ENCODE results near the gene HIPK2. TPM values are rescaled to one million over a fixed set of nuclear protein-coding genes. Genes with fewer than 3 reads are reported as not detected.
A peak's percentile ranks its signal among the peaks of the same experiment; 100 is the strongest.

HIPK2 gene
- total RNA-seq, 1 experiment from 2014 or later: 35.2 TPM

GRCh38 chr7:139772873-139773272 is 4.9 kb downstream of the HIPK2 start:
- Histone ChIP-seq H3K4me3 (no peak overlapping the region), H3K4me1 (replicated peaks; ENCODE audit: insufficient read depth) (peaks cover 68% of the 10 kb centered on the region), H3K36me3 (ENCODE audit: low read depth) (no peaks in the 10 kb centered on the region), H2AFZ (no peak overlapping the region), H3K9me2 (ENCODE audit: insufficient read depth) (no peaks in the 10 kb centered on the region), H3K79me2 (ENCODE audit: low read depth) (peaks cover 78% of the 10 kb centered on the region), H3K4me2 (peak overlapping the region; percentile 79; the same call in 1 of the 2 replicates), H3K27me3 (ENCODE audit: insufficient read depth, low read depth) (no peaks in the 10 kb centered on the region), H3K9me3 (ENCODE audit: insufficient read depth, low read depth) (no peaks in the 10 kb centered on the region), H4K20me1 (ENCODE audit: insufficient read depth) (peaks cover 8% of the 10 kb centered on the region; the same call in 1 of the 2 replicates), H3K27ac (peak overlapping the region; percentile 90), H3F3A (ENCODE audit: insufficient read depth, low read depth) (peaks cover 45% of the 10 kb centered on the region)
- CTCF ChIA-PET: interaction anchor here (0.6 to 1.6 kb wide), 2 partner anchors 126 to 145 kb away, joined by 3 to 4 read pairs; no protein-coding TSS in a partner anchor
- DNase-seq: no peak
- TF ChIP-seq, protein P1, sequence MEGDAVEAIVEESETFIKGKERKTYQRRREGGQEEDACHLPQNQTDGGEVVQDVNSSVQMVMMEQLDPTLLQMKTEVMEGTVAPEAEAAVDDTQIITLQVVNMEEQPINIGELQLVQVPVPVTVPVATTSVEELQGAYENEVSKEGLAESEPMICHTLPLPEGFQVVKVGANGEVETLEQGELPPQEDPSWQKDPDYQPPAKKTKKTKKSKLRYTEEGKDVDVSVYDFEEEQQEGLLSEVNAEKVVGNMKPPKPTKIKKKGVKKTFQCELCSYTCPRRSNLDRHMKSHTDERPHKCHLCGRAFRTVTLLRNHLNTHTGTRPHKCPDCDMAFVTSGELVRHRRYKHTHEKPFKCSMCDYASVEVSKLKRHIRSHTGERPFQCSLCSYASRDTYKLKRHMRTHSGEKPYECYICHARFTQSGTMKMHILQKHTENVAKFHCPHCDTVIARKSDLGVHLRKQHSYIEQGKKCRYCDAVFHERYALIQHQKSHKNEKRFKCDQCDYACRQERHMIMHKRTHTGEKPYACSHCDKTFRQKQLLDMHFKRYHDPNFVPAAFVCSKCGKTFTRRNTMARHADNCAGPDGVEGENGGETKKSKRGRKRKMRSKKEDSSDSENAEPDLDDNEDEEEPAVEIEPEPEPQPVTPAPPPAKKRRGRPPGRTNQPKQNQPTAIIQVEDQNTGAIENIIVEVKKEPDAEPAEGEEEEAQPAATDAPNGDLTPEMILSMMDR (conservative IDR thresholded peaks at IDR 0.05): no peak
- TF ChIP-seq EZH2 (IDR thresholded peaks at IDR 0.05; ENCODE audit: low read depth): no peak
- POLR2A ChIA-PET (ENCODE audit: unreplicated experiment): no interaction called here
- BruUV-seq (replicated peaks): no TSS peak
- intact Hi-C loops (cut with micrococcal nuclease; ENCODE audit: unreplicated experiment): loop anchor here (10.0 kb wide), 2 partner anchors 402 to 552 kb away; partner anchors contain the start of gene KDM7A

DNA sequence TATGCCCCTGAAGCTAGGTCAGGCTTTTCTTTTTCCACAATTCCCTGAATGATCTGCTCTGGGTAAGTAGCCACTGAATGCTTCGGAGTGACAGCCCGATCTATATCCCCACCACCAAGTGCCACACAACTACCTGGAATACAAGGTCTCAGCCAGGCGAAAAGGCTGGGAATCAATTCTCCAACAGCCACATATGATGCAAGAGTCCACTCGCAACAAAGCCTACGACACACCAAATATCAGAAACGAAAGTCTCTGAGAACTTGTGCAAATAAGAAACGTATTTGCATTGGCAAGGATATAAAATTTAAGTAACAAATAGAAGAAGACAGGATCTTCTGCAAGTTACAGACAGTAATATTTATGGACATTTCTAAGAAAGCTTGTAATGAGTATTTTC is 5.7 kb downstream of the HIPK2 start:
- no peaks in the 10 kb centered on the region for H3K9me3 ChIP-seq (ENCODE audit: insufficient read depth, low read depth)
- no peak for TF ChIP-seq EZH2 (IDR thresholded peaks at IDR 0.05; ENCODE audit: low read depth)
- TF ChIP-seq, protein P1 (conservative IDR thresholded peaks at IDR 0.05): no peak
- peak overlapping the region; percentile 41; the same call in 1 of the 2 replicates for H3K4me3 ChIP-seq
- no peak overlapping the region for H2AFZ ChIP-seq
- H4K20me1 ChIP-seq (ENCODE audit: insufficient read depth): peaks cover 8% of the 10 kb centered on the region; the same call in 1 of the 2 replicates
- H3K9me2 ChIP-seq (ENCODE audit: insufficient read depth): no peaks in the 10 kb centered on the region
- no peaks in the 10 kb centered on the region for H3K36me3 ChIP-seq (ENCODE audit: low read depth)
- peaks cover 45% of the 10 kb centered on the region for H3F3A ChIP-seq (ENCODE audit: insufficient read depth, low read depth)
- intact Hi-C loops (cut with micrococcal nuclease; ENCODE audit: unreplicated experiment): loop anchor here (10.0 kb wide), 2 partner anchors 403 to 553 kb away; partner anchors contain the start of gene KDM7A
- peaks cover 68% of the 10 kb centered on the region for H3K4me1 ChIP-seq (replicated peaks; ENCODE audit: insufficient read depth)
- ChIA-PET CTCF (interaction anchor here (0.6 to 1.6 kb wide), 3 partner anchors 126 to 153 kb away, joined by 3 to 7 read pairs (median 4); no protein-coding TSS in a partner anchor), POLR2A (ENCODE audit: unreplicated experiment) (interaction anchor here (0.5 to 0.6 kb wide), 2 partner anchors 111 to 139 kb away, joined by 3 read pairs; no protein-coding TSS in a partner anchor)
- no peaks in the 10 kb centered on the region for H3K27me3 ChIP-seq (ENCODE audit: insufficient read depth, low read depth)
- peak overlapping the region; percentile 79 for H3K4me2 ChIP-seq
- DNase-seq: no peak
- peaks cover 84% of the 10 kb centered on the region for H3K79me2 ChIP-seq (ENCODE audit: low read depth)
- no TSS peak for BruUV-seq (replicated peaks)
- H3K27ac ChIP-seq: peak overlapping the region; percentile 90

DNA sequence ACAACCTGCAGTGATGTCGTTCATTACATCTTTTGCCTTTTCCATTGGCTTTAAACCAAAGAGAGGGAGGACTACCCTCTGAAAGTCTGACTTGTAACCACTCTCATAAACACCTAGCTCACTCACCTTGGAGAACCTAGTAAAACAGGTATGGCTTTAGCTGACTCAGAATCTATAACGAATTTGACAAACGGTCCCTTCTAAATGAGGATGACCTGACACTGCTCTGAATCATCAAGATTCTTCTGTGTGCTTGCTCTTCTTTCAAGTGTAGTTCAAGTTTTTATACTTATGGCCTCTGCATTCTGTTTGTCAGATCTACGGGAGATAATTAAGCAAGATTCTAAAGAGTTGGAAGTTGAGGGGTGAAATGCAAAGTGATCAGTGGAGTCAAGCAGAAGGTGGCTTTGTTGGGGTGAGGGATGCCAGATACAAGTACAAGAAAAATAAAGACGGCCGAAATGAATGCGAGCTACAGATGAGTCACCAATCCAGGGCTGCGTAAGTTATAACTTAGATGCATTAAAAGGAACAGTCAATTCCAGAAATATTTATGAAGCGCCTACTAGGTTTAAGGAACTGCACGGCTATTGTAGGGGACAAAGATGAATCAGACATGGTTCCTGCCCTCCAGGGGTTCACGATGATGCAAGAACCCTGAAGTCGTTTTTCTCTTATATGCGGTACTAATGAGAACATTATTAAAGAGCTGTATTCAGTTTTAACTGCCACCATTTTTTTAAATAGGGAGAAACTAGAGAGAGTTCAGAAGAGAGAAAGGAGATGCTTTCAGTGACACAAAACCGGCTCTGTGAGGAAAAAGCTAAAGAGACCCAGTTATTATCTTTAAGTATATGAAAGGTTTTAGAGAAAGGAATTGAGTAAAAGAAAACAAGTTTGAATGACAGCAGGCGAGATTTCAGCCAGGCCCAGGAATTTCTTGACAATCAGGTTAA is 6.5 kb downstream of the HIPK2 start:
- Histone ChIP-seq H3K79me2 (ENCODE audit: low read depth) (peaks cover 82% of the 10 kb centered on the region), H4K20me1 (ENCODE audit: insufficient read depth) (peaks cover 8% of the 10 kb centered on the region; the same call in 1 of the 2 replicates), H3F3A (ENCODE audit: insufficient read depth, low read depth) (peaks cover 45% of the 10 kb centered on the region), H3K9me3 (ENCODE audit: insufficient read depth, low read depth) (no peaks in the 10 kb centered on the region), H3K4me3 (peak overlapping the region; percentile 41; the same call in 1 of the 2 replicates), H3K9me2 (ENCODE audit: insufficient read depth) (no peaks in the 10 kb centered on the region), H2AFZ (no peak overlapping the region), H3K4me1 (replicated peaks; ENCODE audit: insufficient read depth) (peaks cover 68% of the 10 kb centered on the region), H3K36me3 (ENCODE audit: low read depth) (no peaks in the 10 kb centered on the region), H3K4me2 (peak overlapping the region; percentile 79), H3K27ac (peak overlapping the region; percentile 90), H3K27me3 (ENCODE audit: insufficient read depth, low read depth) (no peaks in the 10 kb centered on the region)
- intact Hi-C loops (cut with micrococcal nuclease; ENCODE audit: unreplicated experiment): loop anchor here (2.0 to 10.0 kb wide), 3 partner anchors 38 to 554 kb away; partner anchors contain the start of gene KDM7A
- ChIA-PET CTCF (interaction anchor here (0.6 kb wide), 3 partner anchors 124 to 226 kb away, joined by 3 to 7 read pairs (median 5); no protein-coding TSS in a partner anchor), POLR2A (ENCODE audit: unreplicated experiment) (interaction anchor here (0.5 to 0.6 kb wide), 3 partner anchors 110 to 149 kb away, joined by 3 to 4 read pairs (median 3); no protein-coding TSS in a partner anchor)
- no TSS peak for BruUV-seq (replicated peaks)
- TF ChIP-seq EZH2 (IDR thresholded peaks at IDR 0.05; ENCODE audit: low read depth): no peak
- TF ChIP-seq, protein P1 (conservative IDR thresholded peaks at IDR 0.05): no peak
- DNase-seq: peak; percentile 43 to 95
